ENCODE results near the gene PKDCC.

Gene PKDCC

DNA sequence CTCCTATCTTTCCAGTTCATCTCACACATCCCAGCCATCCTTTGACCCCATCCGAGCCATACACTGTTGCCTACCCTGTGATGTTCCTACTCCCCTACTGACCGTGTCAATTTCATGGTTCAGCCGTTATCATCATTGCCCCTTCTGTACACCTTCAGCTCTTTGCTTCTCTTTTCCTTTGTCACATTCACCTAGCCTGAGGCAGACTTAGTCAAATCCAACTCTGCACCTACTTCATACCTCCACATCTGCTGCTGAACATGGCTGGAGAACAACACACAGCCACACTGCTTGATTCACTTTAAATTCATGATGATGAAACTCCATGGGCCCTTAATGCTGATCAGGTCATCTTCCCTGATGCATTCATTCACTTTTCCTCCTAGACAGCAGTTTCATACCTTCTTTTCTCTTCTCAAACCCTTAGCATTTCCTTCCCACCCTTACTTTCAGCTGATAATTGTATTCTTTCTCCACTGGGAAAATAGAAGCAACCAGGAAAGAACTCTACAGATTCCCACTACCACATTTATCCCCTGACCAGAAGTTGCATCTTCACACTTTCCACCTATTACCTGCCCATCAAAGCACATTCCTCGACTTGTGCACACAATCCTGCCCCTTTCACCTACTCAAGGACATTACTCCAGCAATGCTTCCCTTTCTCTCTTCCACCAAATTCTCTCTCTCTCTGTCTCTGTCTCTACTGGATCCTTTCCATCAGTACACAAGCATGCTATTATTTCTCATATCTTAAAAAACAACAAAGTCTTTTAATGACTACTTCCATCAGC is 59.6 kb downstream of the PKDCC start:
- DNase-seq (ENCODE audit: low read depth in 2 of 2) = no peak

Data from stimulated activated CD4-positive, alpha-beta T cell treated with anti-CD3 and anti-CD28 coated beads, Interleukin-1b, Interleukin-23, amount 100 ng/mL, for 1 hour (primary cell).